ENCODE measurements around the gene MRPL40.

Gene MRPL40

DNA sequence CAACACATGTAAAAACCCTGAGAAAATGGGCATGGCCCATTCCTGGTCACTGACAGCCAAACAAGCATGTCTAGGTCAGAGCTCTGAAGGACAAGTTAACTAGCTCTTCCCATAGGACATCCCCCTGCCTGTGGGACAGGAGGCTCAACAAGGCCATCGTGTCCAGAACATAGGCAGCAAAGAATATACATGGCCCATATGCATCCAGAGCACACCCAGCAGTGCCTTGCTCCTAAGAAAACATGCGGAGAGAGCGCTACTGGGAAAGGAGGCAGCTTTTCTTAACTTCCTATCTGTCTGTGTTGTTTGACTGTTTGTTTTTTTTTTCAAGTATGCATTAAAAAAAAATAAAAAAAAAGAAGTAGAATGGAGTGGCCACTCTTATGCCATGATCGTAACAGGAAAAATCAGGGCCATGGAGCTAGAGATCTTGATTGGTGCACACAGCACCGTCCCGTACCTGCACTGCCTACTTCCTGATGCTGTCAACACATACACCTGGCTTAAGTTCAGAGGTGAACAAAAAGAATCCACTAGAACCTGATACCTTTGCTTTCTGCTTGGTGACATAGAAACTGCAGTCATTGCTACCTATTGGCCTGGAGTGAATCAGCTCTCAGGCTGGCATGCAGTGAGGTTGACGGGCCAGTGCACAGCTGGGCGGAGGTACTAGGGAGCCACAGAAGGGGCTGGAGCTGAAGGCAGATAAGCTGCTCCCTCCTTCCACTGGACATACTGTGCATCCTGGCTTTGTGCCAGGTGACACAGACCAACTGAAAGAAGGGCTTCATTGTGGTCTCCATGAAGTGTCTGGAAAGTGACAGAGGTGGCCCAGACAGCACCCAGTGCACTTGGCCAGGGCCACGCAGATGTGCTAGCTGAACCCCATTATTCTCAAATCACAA lies 34.8 kb downstream of the MRPL40 start:
- no peaks in the 10 kb centered on the region for H3K27me3 ChIP-seq (replicated peaks)
- no peak for TF ChIP-seq CTCF (IDR thresholded peaks at IDR 0.05; ENCODE audit: low read depth, low read length, missing control alignments)
- DNase-seq = no peak
- no peak overlapping the region for H3K27ac ChIP-seq
- H3K4me3 ChIP-seq (ENCODE audit: low read depth, low read length) = no peak overlapping the region
- in situ Hi-C loops (cut with HindIII; ENCODE audit: low pct_ligation_motif_present, low sequenced_read_pairs) = no loop called here
- H3K36me3 ChIP-seq (replicated peaks) = peaks cover 94% of the 10 kb centered on the region

GRCh38 chr22:19467912-19468311 lies 35.6 kb downstream of the MRPL40 start:
- H3K27me3 ChIP-seq (replicated peaks) = no peaks in the 10 kb centered on the region
- in situ Hi-C loops (cut with HindIII; ENCODE audit: low pct_ligation_motif_present, low sequenced_read_pairs) = no loop called here
- no peak overlapping the region for H3K27ac ChIP-seq
- no peak overlapping the region for H3K4me3 ChIP-seq (ENCODE audit: low read depth, low read length)
- DNase-seq = no peak
- H3K36me3 ChIP-seq (replicated peaks) = peaks cover 93% of the 10 kb centered on the region
- no peak for TF ChIP-seq CTCF (IDR thresholded peaks at IDR 0.05; ENCODE audit: low read depth, low read length, missing control alignments)

GRCh38 chr22:19469421-19469820 lies 37.1 kb downstream of the MRPL40 start:
- in situ Hi-C loops (cut with HindIII; ENCODE audit: low pct_ligation_motif_present, low sequenced_read_pairs) = no loop called here

DNA sequence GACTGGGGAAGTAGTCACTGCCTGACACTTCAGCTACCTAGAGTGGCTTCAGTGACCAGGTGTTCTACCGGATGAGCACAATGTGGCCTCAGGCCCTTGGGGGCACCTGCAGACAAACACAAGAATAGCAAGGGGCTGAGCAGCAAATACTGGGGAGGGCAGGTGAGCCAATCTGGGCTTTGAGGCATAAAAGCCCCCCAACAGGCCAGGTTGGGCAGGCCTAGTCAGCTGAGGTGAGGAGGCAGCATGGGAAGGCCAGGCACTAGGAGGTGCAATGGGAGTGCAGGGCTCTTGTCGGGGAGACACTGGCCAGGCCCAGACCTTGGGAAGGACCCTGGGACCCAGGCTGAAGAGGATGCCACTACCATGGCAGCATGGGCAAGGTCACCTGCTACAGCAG lies 37.7 kb downstream of the MRPL40 start:
- no peak for DNase-seq
- H3K4me3 ChIP-seq (ENCODE audit: low read depth, low read length) = no peak overlapping the region
- no peak for TF ChIP-seq CTCF (IDR thresholded peaks at IDR 0.05; ENCODE audit: low read depth, low read length, missing control alignments)
- H3K36me3 ChIP-seq (replicated peaks) = peaks cover 91% of the 10 kb centered on the region
- no peak overlapping the region for H3K27ac ChIP-seq
- H3K27me3 ChIP-seq (replicated peaks) = no peaks in the 10 kb centered on the region
- in situ Hi-C loops (cut with HindIII; ENCODE audit: low pct_ligation_motif_present, low sequenced_read_pairs) = no loop called here

More at GRCh38 chr22:19469421-19469820, 37.1 kb downstream of the MRPL40 start:
- Histone ChIP-seq H3K27me3 (replicated peaks) (no peaks in the 10 kb centered on the region), H3K36me3 (replicated peaks) (peaks cover 93% of the 10 kb centered on the region), H3K4me3 (ENCODE audit: low read depth, low read length) (no peak overlapping the region), H3K27ac (no peak overlapping the region)
- TF ChIP-seq CTCF (IDR thresholded peaks at IDR 0.05; ENCODE audit: low read depth, low read length, missing control alignments) = no peak
- DNase-seq = no peak

DNA sequence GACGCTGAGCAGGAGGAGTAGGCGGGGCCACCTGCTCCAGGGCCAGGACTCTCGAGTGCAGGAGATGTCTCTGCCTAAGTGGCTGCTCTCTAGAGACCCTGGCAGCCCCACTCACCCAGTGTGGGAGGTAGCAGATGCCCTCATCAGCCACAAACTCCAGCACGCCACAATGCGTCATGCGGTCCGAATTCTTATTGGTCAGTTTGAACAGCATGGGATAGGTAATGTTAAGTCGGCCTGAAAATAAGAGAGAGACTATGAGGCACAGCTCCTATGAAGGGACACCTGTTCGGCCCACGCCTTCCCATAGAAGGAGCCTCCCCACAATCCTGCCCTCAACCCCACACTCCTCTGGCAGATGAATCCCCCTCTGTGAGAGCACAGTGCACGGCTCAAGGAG lies 39.2 kb downstream of the MRPL40 start:
- Histone ChIP-seq H3K27ac (no peak overlapping the region), H3K4me3 (ENCODE audit: low read depth, low read length) (no peak overlapping the region), H3K36me3 (replicated peaks) (peaks cover 87% of the 10 kb centered on the region), H3K27me3 (replicated peaks) (no peaks in the 10 kb centered on the region)
- in situ Hi-C loops (cut with HindIII; ENCODE audit: low pct_ligation_motif_present, low sequenced_read_pairs) = no loop called here
- no peak for TF ChIP-seq CTCF (IDR thresholded peaks at IDR 0.05; ENCODE audit: low read depth, low read length, missing control alignments)
- no peak for DNase-seq
